Spleen (tissue), 7 donors: ENCODE results near the gene ME3.
"Not testable (repeated sequence)": the region's sequence is repeated elsewhere in the genome, so short reads cannot be mapped to it uniquely, and the experiment has no call there.

Experiments used
- POLR2A ChIP-seq, 3 donors: fragments of 450-650 bp; IDR thresholded peaks; one replicate each; pipeline ENCODE4 v1.5.1; 2017; ENCODE audit warnings: antibody characterized with exemption in 3 of 3, mild to moderate bottlenecking in 1 of 3
- TF ChIP-seq, protein P1 (sequence below), 11 experiments: fragments of 200-600 bp in 7 of 11; fragments of 450-650 bp in 4 of 11; sonication (generic) in 4 of 11; IDR thresholded peaks in 8 of 11; conservative IDR thresholded peaks in 3 of 11; 1 replicate in 7 of 11; 2 replicates in 4 of 11; pipeline versions ENCODE4 v1.4.0 to v1.8.0; 2016 to 2021; ENCODE audit warnings: antibody characterized with exemption in 11 of 11, inconsistent platforms in 4 of 11, mild to moderate bottlenecking in 1 of 11
- donor health status: DM: no; HTN: no; CAD: no; lungs with moderate emphysema.
- donor health status: DM: no; HTN: no; CAD: no.
- donor health status: DM: no; HTN: no; CAD: no.

DNA sequence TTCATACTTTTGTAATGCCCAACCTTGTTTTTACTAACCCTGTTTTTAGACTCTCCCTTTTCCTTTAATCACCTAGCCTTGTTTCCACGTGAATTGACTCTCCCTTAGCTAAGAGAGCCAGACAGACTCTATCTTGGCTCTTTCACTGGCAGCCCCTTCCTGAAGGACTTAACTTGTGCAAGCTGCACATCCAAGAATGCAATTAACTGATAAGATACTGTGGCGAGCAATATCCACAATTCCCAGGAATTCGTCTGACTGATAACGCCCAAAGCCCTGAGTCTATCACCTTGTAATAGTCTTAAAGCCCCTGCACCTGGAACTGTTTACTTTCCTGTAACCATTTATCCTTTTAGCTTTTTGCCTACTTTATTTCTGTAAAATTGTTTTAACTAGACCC, 248.9 kb downstream of the ME3 start:
- TF ChIP-seq POLR2A (IDR thresholded peaks at IDR 0.05), result not testable (repeated sequence)
- TF ChIP-seq, protein P1, sequence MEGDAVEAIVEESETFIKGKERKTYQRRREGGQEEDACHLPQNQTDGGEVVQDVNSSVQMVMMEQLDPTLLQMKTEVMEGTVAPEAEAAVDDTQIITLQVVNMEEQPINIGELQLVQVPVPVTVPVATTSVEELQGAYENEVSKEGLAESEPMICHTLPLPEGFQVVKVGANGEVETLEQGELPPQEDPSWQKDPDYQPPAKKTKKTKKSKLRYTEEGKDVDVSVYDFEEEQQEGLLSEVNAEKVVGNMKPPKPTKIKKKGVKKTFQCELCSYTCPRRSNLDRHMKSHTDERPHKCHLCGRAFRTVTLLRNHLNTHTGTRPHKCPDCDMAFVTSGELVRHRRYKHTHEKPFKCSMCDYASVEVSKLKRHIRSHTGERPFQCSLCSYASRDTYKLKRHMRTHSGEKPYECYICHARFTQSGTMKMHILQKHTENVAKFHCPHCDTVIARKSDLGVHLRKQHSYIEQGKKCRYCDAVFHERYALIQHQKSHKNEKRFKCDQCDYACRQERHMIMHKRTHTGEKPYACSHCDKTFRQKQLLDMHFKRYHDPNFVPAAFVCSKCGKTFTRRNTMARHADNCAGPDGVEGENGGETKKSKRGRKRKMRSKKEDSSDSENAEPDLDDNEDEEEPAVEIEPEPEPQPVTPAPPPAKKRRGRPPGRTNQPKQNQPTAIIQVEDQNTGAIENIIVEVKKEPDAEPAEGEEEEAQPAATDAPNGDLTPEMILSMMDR (IDR thresholded peaks at IDR 0.05 in 8 of 11, conservative IDR thresholded peaks at IDR 0.05 in 3 of 11), result not testable (repeated sequence)
